H9 (cell line): ENCODE data around the gene ATAD1. TPM values are rescaled to one million over a fixed set of nuclear protein-coding genes. Genes with fewer than 3 reads are reported as not detected.

ENCODE experiments used
- DNase-seq: peaks from one replicate; pipeline ENCODE4 v3.0.0-alpha.2; 2017
- H2AFZ ChIP-seq: one replicate; pipeline ENCODE4 v1.6.1; 2013; ENCODE audit warnings: mild to moderate bottlenecking, low read length, control low read depth, moderate library complexity
- H2AK5ac ChIP-seq: 2 replicates; pipeline ENCODE4 v1.6.1; 2013; ENCODE audit warnings: low read length, control low read depth, mixed read lengths; ENCODE audit not compliant: insufficient read length
- H2BK120ac ChIP-seq: one replicate; pipeline ENCODE4 v1.6.1; 2013; ENCODE audit warnings: low read depth, mild to moderate bottlenecking, low read length, control low read depth, inconsistent platforms; ENCODE audit not compliant: poor library complexity, severe bottlenecking
- H2BK12ac ChIP-seq: 2 replicates; pipeline ENCODE4 v1.6.1; 2013; ENCODE audit warnings: low read length, control low read depth, mixed read lengths, low read depth; ENCODE audit not compliant: insufficient read length
- H2BK15ac ChIP-seq: 2 replicates; pipeline ENCODE4 v1.6.1; 2013; ENCODE audit warnings: low read depth, low read length, control low read depth
- H2BK20ac ChIP-seq: one replicate; pipeline ENCODE4 v1.6.1; 2013; ENCODE audit warnings: low read depth, mild to moderate bottlenecking, low read length, control low read depth, inconsistent platforms; ENCODE audit not compliant: poor library complexity, severe bottlenecking
- H2BK5ac ChIP-seq: 2 replicates; pipeline ENCODE4 v1.6.1; 2013; ENCODE audit warnings: low read length, control low read depth, mixed read lengths; ENCODE audit not compliant: insufficient read length
- H3K14ac ChIP-seq: 2 replicates; pipeline ENCODE4 v1.6.1; 2013; ENCODE audit warnings: low read length, control low read depth; ENCODE audit not compliant: insufficient read depth
- H3K18ac ChIP-seq: 2 replicates; pipeline ENCODE4 v1.6.1; 2013; ENCODE audit warnings: low read depth, mild to moderate bottlenecking, mixed read lengths, low read length, control low read depth; ENCODE audit not compliant: insufficient read length
- H3K23ac ChIP-seq: 2 replicates; pipeline ENCODE4 v1.6.1; 2013; ENCODE audit warnings: low read length, control low read depth, mixed read lengths, low read depth; ENCODE audit not compliant: insufficient read length
- H3K23me2 ChIP-seq: 2 replicates; pipeline ENCODE4 v1.6.1; 2013; ENCODE audit warnings: low read depth, mild to moderate bottlenecking, mixed read lengths, low read length, control low read depth; ENCODE audit not compliant: insufficient read length, poor library complexity, severe bottlenecking
- H3K27ac ChIP-seq: 2 replicates; pipeline ENCODE4 v1.5.1; 2013; ENCODE audit warnings: low read length, control low read depth, mixed read lengths, low read depth; ENCODE audit not compliant: insufficient read length
- H3K27me3 ChIP-seq: 2 replicates; pipeline ENCODE4 v1.6.1; 2013; ENCODE audit warnings: low read length, control low read depth, inconsistent platforms; ENCODE audit not compliant: insufficient read depth
- H3K4ac ChIP-seq: 2 replicates; pipeline ENCODE4 v1.6.1; 2013; ENCODE audit warnings: low read depth, mild to moderate bottlenecking, control low read depth, inconsistent platforms, low read length, moderate library complexity
- H3K4me1 ChIP-seq: 2 replicates; pipeline ENCODE4 v1.6.1; 2013; ENCODE audit warnings: low read length, control low read depth, inconsistent platforms; ENCODE audit not compliant: insufficient read depth
- H3K4me2 ChIP-seq: 2 replicates; pipeline ENCODE4 v1.6.1; 2013; ENCODE audit warnings: low read length, control low read depth, mixed read lengths; ENCODE audit not compliant: insufficient read length, insufficient read depth
- H3K56ac ChIP-seq: 2 replicates; pipeline ENCODE4 v1.6.1; 2013; ENCODE audit warnings: low read depth, mild to moderate bottlenecking, mixed read lengths, low read length, control low read depth; ENCODE audit not compliant: insufficient read length
- H3K79me1 ChIP-seq: 2 replicates; pipeline ENCODE4 v1.6.1; 2013; ENCODE audit warnings: low read depth, mild to moderate bottlenecking, moderate library complexity, low read length, control low read depth, inconsistent platforms; ENCODE audit not compliant: insufficient read depth, poor library complexity, severe bottlenecking
- H3K79me2 ChIP-seq: 2 replicates; pipeline ENCODE4 v1.6.1; 2013; ENCODE audit warnings: low read length, control low read depth, inconsistent platforms; ENCODE audit not compliant: insufficient read depth
- H3K9ac ChIP-seq: 2 replicates; pipeline ENCODE4 v1.6.1; 2013; ENCODE audit warnings: low read length, control low read depth, mixed read lengths; ENCODE audit not compliant: insufficient read length; ENCODE audit errors: extremely low read depth
- H3K9me3 ChIP-seq: one replicate; pipeline ENCODE4 v1.6.1; 2013; ENCODE audit warnings: low read depth, low read length, inconsistent platforms; ENCODE audit not compliant: control insufficient read depth
- H3T11ph ChIP-seq: one replicate; pipeline ENCODE4 v1.6.1; 2013; ENCODE audit warnings: mild to moderate bottlenecking, low read length, control low read depth, inconsistent platforms
- H4K20me1 ChIP-seq: one replicate; pipeline ENCODE4 v1.6.1; 2013; ENCODE audit not compliant: control insufficient read depth, insufficient read length, insufficient read depth
- H4K5ac ChIP-seq: 2 replicates; pipeline ENCODE4 v1.6.1; 2013; ENCODE audit warnings: low read depth, mild to moderate bottlenecking, mixed read lengths, low read length, control low read depth; ENCODE audit not compliant: insufficient read length
- H4K8ac ChIP-seq: replicated peaks from 2 replicates; pipeline ENCODE4 v1.6.1; 2013; ENCODE audit warnings: low read length, control low read depth, mixed read lengths, low read depth; ENCODE audit not compliant: insufficient read length
- H4K91ac ChIP-seq: 2 replicates; pipeline ENCODE4 v1.6.1; 2013; ENCODE audit warnings: low read depth, mild to moderate bottlenecking, moderate library complexity, mixed read lengths, low read length, control low read depth; ENCODE audit not compliant: insufficient read length
- H3K27ac Mint-ChIP-seq, 3 experiments: 2 replicates in 2 of 3; 3 replicates in 1 of 3; pipeline ENCODE4 v1.8.0; 2020 to 2021; ENCODE audit warnings: mixed read lengths in 3 of 3, mild to moderate bottlenecking in 1 of 3, moderate library complexity in 1 of 3
- H3K27me3 Mint-ChIP-seq: 2 replicates; pipeline ENCODE4 v1.8.0; 2021; ENCODE audit warnings: low read depth, mild to moderate bottlenecking, moderate library complexity, mixed read lengths
- H3K36me3 Mint-ChIP-seq, 3 experiments: 2 replicates in 2 of 3; 3 replicates in 1 of 3; pipeline ENCODE4 v1.8.0; 2020 to 2021; ENCODE audit warnings: low read depth in 3 of 3, mixed read lengths in 3 of 3; ENCODE audit not compliant: insufficient read depth in 1 of 3
- H3K4me1 Mint-ChIP-seq, 2 experiments: 2 replicates each; pipeline ENCODE4 v1.8.0; 2020; ENCODE audit warnings: mixed read lengths in 2 of 2
- H3K4me3 Mint-ChIP-seq, 2 experiments: 2 replicates in 1 of 2; 3 replicates in 1 of 2; pipeline ENCODE4 v1.8.0; 2020 to 2021; ENCODE audit warnings: mild to moderate bottlenecking in 2 of 2, mixed read lengths in 2 of 2, moderate library complexity in 1 of 2
- H3K9me3 Mint-ChIP-seq, 2 experiments: 2 replicates in 1 of 2; 3 replicates in 1 of 2; pipeline ENCODE4 v1.8.0; 2020; ENCODE audit warnings: mild to moderate bottlenecking in 2 of 2, mixed read lengths in 2 of 2, moderate library complexity in 1 of 2
- WGBS: extraction: QIAGEN DNeasy Blood & Tissue Kit; methylation state at CpG from one replicate; pipeline ENCODE4 v1.1.7; 2013; ENCODE audit warnings: missing lambda C conversion rate, low lambda C conversion rate, mixed read lengths; ENCODE audit not compliant: insufficient read length; ENCODE audit errors: extremely low coverage; 5-methylcytosine and 5-hydroxymethylcytosine counted together
- total RNA-seq: library from RNA; stranded (reverse); gene quantifications from 2 replicates; pipeline ENCODE4 v1.2.1, GENCODE V29; 2021
- TF ChIP-seq, protein P1 (sequence below): fragments of 200-600 bp; sonication (generic); conservative IDR thresholded peaks from 3 replicates; pipeline ENCODE4 v1.8.0; 2021; ENCODE audit warnings: antibody characterized with exemption, mild to moderate bottlenecking

ATAD1 gene
- total RNA-seq, 1 experiment from 2014 or later: 38.7 TPM

DNA sequence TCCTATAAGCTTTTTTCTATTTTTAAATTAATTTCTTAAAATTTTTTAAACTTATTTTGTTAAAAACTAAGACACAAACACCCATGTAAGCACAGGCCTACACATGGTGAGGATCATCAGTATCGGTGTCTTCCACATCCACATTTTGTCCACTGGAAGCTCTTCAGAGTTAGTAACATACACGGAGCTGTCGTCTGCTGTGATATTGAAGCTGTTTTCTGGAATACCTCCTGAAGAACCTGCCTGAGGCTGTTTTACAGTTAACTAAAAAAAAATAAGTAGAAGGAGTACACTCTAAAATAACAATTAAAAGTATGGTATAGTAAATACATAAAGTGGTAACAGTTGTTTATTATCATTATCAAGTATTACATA, 27.6 kb upstream of the ATAD1 start:
- no peak overlapping the region for H3K23ac ChIP-seq
- H4K8ac ChIP-seq: no peak overlapping the region
- no peak overlapping the region for H3T11ph ChIP-seq
- H4K20me1 ChIP-seq: no peaks in the 10 kb centered on the region
- H3K14ac ChIP-seq: no peak overlapping the region
- no peak overlapping the region for H2BK20ac ChIP-seq
- H3K36me3 Mint-ChIP-seq: no peaks in the 10 kb centered on the region
- no peak overlapping the region for H2AFZ ChIP-seq
- no peak overlapping the region for H4K91ac ChIP-seq
- H3K4me1 ChIP-seq: no peaks in the 10 kb centered on the region
- H3K4me1 Mint-ChIP-seq: peaks cover 4 to 9% of the 10 kb centered on the region in 2 experiments
- WGBS: no CpG with 5 or more reads among the region's 3 CpGs
- no peaks in the 10 kb centered on the region for H3K79me2 ChIP-seq
- H3K9ac ChIP-seq: no peak overlapping the region
- H3K27ac ChIP-seq: no peak overlapping the region
- no peak overlapping the region for H2AK5ac ChIP-seq
- H3K27me3 ChIP-seq: no peaks in the 10 kb centered on the region
- H3K9me3 Mint-ChIP-seq: no peaks in the 10 kb centered on the region
- TF ChIP-seq, protein P1, sequence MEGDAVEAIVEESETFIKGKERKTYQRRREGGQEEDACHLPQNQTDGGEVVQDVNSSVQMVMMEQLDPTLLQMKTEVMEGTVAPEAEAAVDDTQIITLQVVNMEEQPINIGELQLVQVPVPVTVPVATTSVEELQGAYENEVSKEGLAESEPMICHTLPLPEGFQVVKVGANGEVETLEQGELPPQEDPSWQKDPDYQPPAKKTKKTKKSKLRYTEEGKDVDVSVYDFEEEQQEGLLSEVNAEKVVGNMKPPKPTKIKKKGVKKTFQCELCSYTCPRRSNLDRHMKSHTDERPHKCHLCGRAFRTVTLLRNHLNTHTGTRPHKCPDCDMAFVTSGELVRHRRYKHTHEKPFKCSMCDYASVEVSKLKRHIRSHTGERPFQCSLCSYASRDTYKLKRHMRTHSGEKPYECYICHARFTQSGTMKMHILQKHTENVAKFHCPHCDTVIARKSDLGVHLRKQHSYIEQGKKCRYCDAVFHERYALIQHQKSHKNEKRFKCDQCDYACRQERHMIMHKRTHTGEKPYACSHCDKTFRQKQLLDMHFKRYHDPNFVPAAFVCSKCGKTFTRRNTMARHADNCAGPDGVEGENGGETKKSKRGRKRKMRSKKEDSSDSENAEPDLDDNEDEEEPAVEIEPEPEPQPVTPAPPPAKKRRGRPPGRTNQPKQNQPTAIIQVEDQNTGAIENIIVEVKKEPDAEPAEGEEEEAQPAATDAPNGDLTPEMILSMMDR: no peak
- no peak overlapping the region for H3K18ac ChIP-seq
- H3K4ac ChIP-seq: no peak overlapping the region
- no peak overlapping the region for H3K4me2 ChIP-seq
- no peak overlapping the region for H3K27ac Mint-ChIP-seq
- H3K9me3 ChIP-seq: no peaks in the 10 kb centered on the region
- H4K5ac ChIP-seq: no peak overlapping the region
- no peaks in the 10 kb centered on the region; the same call in 1 of the 2 replicates for H3K27me3 Mint-ChIP-seq
- no peak overlapping the region for H2BK5ac ChIP-seq
- no peak overlapping the region for H3K56ac ChIP-seq
- H3K23me2 ChIP-seq: no peaks in the 10 kb centered on the region
- no peak overlapping the region for H2BK15ac ChIP-seq
- H3K79me1 ChIP-seq: no peaks in the 10 kb centered on the region
- no peak for DNase-seq
- H2BK120ac ChIP-seq: no peak overlapping the region
- H2BK12ac ChIP-seq: no peak overlapping the region
- H3K4me3 Mint-ChIP-seq: no peak overlapping the region
